Lung (tissue), 12 donors: ENCODE measurements around the gene TUBD1. TPM values are rescaled to one million over a fixed set of nuclear protein-coding genes. Genes with fewer than 3 reads are reported as not detected.
"Not testable (repeated sequence)": the region's sequence is repeated elsewhere in the genome, so short reads cannot be mapped to it uniquely, and the experiment has no call there.

Experiments
- ATAC-seq: fragments of 200-7000 bp; cut with Tn5 transposase; one replicate; pipeline ENCODE4 v1.9.1; 2020; ENCODE audit warnings: moderate number of reproducible peaks; ENCODE audit not compliant: insufficient read depth, low FRiP score
- DNase-seq, 3 donors: peaks; one replicate each; pipeline ENCODE4 v3.0.0-alpha.2; 2013 to 2017
- H3K27ac ChIP-seq, 2 donors: one replicate each; pipeline ENCODE4 v1.5.1; 2013; ENCODE audit warnings: mild to moderate bottlenecking in 2 of 2, moderate library complexity in 2 of 2, control low read depth in 1 of 2, inconsistent platforms in 1 of 2, low read depth in 1 of 2, low read length in 1 of 2
- H3K27me3 ChIP-seq, 3 donors: one replicate each; pipeline ENCODE4 v1.5.1; 2013; ENCODE audit warnings: low read length in 2 of 3; ENCODE audit not compliant: control insufficient read depth in 3 of 3, insufficient read depth in 3 of 3
- H3K36me3 ChIP-seq, 4 donors: one replicate each; pipeline ENCODE4 v1.5.1; 2013; ENCODE audit warnings: low read length in 4 of 4, mild to moderate bottlenecking in 1 of 4, moderate library complexity in 1 of 4; ENCODE audit not compliant: control insufficient read depth in 4 of 4, insufficient read depth in 4 of 4
- H3K4me1 ChIP-seq, 5 donors: one replicate each; pipeline ENCODE4 v1.5.1; 2013; ENCODE audit warnings: low read length in 5 of 5, mild to moderate bottlenecking in 2 of 5, moderate library complexity in 1 of 5; ENCODE audit not compliant: control insufficient read depth in 5 of 5, insufficient read depth in 5 of 5
- H3K4me3 ChIP-seq: one replicate; pipeline ENCODE4 v1.5.1; 2013; ENCODE audit warnings: mild to moderate bottlenecking, control low read depth, moderate library complexity
- H3K9ac ChIP-seq, 2 donors: one replicate each; pipeline ENCODE4 v1.5.1; 2013; ENCODE audit warnings: low read length in 2 of 2, control low read depth in 1 of 2; ENCODE audit not compliant: insufficient read depth in 1 of 2
- H3K9me3 ChIP-seq, 4 donors: one replicate each; pipeline ENCODE4 v1.5.1; 2013; ENCODE audit warnings: low read length in 3 of 4, mild to moderate bottlenecking in 1 of 4, moderate library complexity in 1 of 4; ENCODE audit not compliant: control insufficient read depth in 4 of 4, insufficient read depth in 3 of 4
- CTCF ChIP-seq: IDR thresholded peaks from 2 replicates; pipeline ENCODE4 v1.5.1; 2012; ENCODE audit warnings: mild to moderate bottlenecking; ENCODE audit errors: control extremely low read depth, extremely low read depth
- WGBS, 2 donors: extraction: QIAGEN DNeasy Blood & Tissue Kit; methylation state at CpG; one replicate each; pipeline ENCODE4 v1.1.7; 2013; 5-methylcytosine and 5-hydroxymethylcytosine counted together
- polyA plus RNA-seq, 2 donors: library from polyadenylated mRNA; stranded (reverse); fragments of 200-250 nt; gene quantifications; one replicate each; pipeline ENCODE4 v1.2.1, GENCODE V29; 2013
- total RNA-seq, 2 donors: library from RNA; depleted of rRNA in 1 of 2; stranded (reverse); fragments of >200 nt in 1 of 2; gene quantifications; one replicate each; pipeline ENCODE4 v1.2.1, GENCODE V29; 2014 to 2021
- donor health status: control.
- donor health status: control.
- donor health status: Bipolar disorder and iron deficiency.
- donor health status: healthy.
- donor health status: DM: yes; HTN: yes; CAD: no.

The TUBD1 gene
- total and polyA plus RNA-seq, 4 donors: 4.8 to 15.3 (median 5.4) TPM

GRCh38 chr17:59830007-59830630, 62.6 kb downstream of the TUBD1 start:
- no peak for TF ChIP-seq CTCF
- Histone ChIP-seq H3K4me3 (no peak overlapping the region), H3K4me1 (peaks cover 3 to 41% (median 18%) of the 10 kb centered on the region in 5 donors), H3K9me3 (no peaks in the 10 kb centered on the region), H3K27ac (peak overlapping the region; percentile 59 to 82), H3K27me3 (no peaks in the 10 kb centered on the region), H3K9ac (peak overlapping the region in 1 of 2 donors; percentile 67), H3K36me3 (no peaks in the 10 kb centered on the region)
- ATAC-seq: no peak
- 76 to 79% methylated on average over 3 of the region's 3 CpGs for WGBS, 2 donors
- DNase-seq: peak in 1 of 3 donors; percentile 62

GRCh38 chr17:59829217-59830006, 63.3 kb downstream of the TUBD1 start:
- Histone ChIP-seq H3K4me1 (peaks cover 3 to 41% (median 18%) of the 10 kb centered on the region in 5 donors), H3K9ac (peak overlapping the region in 1 of 2 donors; percentile 67), H3K27me3 (no peaks in the 10 kb centered on the region), H3K36me3 (no peaks in the 10 kb centered on the region), H3K4me3 (no peak overlapping the region), H3K27ac (peak overlapping the region in 1 of 2 donors; percentile 82), H3K9me3 (no peaks in the 10 kb centered on the region)
- 9 to 17% methylated on average over 4 of the region's 4 CpGs for WGBS, 2 donors
- DNase-seq (peak in 2 of 3 donors; percentile 94 to 96), ATAC-seq (peak; percentile 90)
- TF ChIP-seq CTCF: no peak

- not testable (repeated sequence) for DNase-seq, ATAC-seq, H3K27me3 ChIP-seq, H3K36me3 ChIP-seq, H3K4me3 ChIP-seq, H3K9me3 ChIP-seq
- 35 to 42% methylated on average over 7 of the region's 7 CpGs for WGBS, 2 donors
- Histone ChIP-seq H3K4me1 (peaks cover 3 to 41% (median 18%) of the 10 kb centered on the region in 5 donors), H3K27ac (peak overlapping the region; percentile 47 to 51), H3K9ac (peak overlapping the region in 1 of 2 donors; percentile 67)
Observed at GRCh38 chr17:59828819-59829216, 63.9 kb downstream of the TUBD1 start.

GRCh38 chr17:59828478-59828760, 64.3 kb downstream of the TUBD1 start:
- TF ChIP-seq CTCF: no peak
- Histone ChIP-seq H3K4me3 (no peak overlapping the region), H3K36me3 (no peaks in the 10 kb centered on the region), H3K27ac (peak overlapping the region in 1 of 2 donors; percentile 47), H3K4me1 (peaks cover 3 to 41% (median 18%) of the 10 kb centered on the region in 5 donors), H3K9me3 (no peaks in the 10 kb centered on the region), H3K27me3 (no peaks in the 10 kb centered on the region), H3K9ac (no peak overlapping the region)
- no peak for DNase-seq
- ATAC-seq: no peak
- 71 to 73% methylated on average over 2 of the region's 2 CpGs for WGBS, 2 donors
